Activated CD4-positive, CD25-positive, alpha-beta regulatory T cell (primary cell): Measurements from ENCODE around the gene HTR7.
"Not testable (repeated sequence)": the region's sequence is repeated elsewhere in the genome, so short reads cannot be mapped to it uniquely, and the experiment has no call there.

Source experiments
- DNase-seq, 4 experiments: peaks; one replicate each; lab custom pipeline; 2025; lab: John Stamatoyannopoulos, UW

HTR7 gene

DNA sequence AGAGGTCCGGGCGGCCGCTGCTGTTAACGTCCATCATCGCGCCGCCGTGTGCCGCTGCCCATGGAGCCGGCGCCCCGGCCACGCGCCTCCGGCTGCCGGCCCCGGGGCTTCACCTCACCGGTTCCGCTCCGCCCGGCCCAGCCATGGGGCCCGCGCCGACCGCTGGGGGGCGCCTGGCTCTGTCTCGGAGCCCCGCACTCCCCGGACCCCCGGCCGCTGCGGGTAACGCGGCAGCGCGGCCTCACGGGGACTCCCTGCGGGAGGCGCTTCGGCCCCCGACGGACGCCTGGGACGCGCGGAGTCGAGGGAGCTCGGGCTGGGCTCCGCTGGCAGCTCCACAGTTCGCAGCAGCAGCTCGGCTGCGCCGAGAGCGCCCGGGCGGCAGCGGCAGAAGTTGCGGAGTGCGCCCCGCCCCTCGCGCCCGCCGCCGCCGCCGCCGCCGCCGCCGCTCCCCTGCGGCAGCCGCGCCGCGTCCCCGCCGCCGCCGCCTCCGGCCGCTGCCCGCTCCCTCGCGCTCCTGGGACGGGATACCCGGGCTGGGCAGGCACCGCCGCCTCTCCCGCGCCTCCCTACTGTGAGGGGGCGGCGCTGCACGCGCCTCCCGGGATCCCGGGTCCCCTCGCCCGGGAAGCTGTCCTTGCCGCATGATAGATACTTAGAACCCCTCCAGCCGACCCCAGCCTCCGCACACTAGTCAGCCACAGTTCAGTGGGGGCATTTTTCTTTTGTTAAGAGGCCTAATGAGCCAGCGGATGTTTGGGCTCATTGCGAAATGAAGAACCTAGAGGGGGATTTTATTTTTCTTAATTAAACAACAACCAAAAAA lies at the start of gene HTR7:
TSS of gene HTR7 (minus strand) at position 405 of the 826 bp plus-strand sequence. CDS start at position 37, 368 bp downstream.
- peak; percentile 20 to 42 (median 33) for DNase-seq

DNA sequence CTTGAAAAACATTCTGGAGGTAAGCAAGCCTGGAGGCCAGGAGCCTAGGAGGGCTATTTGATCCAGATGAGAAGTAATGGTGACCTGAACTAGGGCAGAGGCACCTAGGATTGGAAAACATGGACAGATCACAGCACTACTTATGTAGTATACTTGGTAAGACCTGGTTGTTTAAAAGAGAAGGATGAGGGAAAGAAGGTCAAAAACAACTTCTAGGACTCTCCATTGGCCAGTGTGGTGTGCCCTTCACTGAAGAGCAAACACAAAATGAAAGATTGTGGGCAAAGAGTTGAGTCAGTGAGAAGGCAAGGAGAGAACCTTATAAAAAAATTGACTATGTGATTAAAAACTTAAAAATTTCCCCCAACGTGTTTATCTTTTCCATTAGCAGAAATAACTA lies 48.8 kb upstream of the HTR7 start:
- no peak for DNase-seq

DNA sequence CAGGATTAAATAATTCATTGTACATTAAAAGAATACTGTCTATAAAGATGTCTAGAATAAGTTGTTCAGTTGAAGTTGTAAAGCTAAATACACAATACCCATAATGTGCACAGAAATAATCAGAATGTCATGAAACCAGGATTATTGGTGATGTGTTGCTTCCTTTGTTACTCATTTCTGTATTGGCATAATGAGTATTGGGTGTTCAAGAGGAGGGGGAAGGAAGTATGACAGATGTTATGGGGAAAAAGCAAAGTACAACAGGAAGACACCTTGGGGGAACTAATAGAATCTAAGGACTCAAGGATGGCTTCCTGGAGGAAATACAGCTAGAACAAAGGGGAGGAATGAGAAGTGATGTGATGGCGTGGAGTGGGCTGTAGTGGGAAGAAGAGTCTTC lies 48.1 kb upstream of the HTR7 start:
- DNase-seq = no peak

DNA sequence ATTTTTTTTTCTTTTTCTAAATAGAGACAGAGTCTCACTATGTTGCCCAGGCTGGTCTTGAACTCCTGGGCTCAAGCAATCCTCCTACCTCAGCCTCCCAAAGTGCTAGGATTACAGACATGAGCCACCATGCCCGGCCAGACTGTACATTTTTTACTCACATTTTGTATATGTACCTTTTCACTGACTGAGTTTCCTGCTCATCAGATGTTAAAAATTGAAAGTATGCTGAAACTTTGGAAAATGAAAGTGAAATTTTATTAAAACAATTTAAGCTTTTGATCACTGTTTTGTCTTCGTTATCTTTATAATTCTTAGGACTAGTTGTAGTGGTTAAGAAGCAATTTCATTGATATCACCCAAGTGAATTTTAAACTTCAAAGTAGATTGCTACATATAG lies 39.1 kb upstream of the HTR7 start:
- not testable (repeated sequence) for DNase-seq

DNA sequence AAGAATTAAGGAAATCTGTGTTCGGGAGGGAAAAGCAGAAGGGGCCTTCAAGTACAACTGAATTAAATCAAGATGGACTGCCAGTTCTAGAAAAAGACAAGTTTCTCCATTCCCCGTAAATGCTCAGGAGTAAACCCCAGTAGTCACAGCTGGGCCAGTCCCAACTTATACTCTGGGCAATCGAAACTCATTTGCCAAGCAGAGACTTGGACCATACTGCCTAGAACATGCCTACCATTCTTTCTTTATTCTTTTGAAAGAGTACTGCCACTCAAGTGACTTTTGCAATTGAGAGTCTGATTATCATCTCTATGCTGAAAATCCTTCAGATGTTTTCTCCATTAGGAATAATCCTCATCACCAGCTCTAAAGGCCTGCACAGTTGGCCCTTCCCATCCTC lies 35.4 kb upstream of the HTR7 start:
- no peak for DNase-seq

DNA sequence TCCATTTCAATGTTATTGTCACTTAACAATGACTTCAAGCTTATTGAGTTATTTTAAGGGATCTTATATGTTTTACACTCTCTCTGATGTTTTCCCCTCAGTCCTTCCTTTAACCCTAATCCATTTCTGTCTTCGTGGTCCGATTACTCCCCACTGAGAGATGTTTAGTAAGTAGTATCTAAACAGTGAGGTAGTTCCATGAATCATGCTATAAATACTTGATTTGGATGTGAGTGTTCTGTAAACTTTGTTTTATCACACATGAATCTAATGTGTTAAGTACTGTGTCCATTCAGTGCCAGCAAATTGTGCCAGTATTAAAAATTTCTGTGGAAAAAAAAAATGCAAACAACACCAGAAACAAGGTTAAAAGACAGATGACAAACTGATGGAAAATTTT lies 32.5 kb upstream of the HTR7 start:
- DNase-seq = no peak

DNA sequence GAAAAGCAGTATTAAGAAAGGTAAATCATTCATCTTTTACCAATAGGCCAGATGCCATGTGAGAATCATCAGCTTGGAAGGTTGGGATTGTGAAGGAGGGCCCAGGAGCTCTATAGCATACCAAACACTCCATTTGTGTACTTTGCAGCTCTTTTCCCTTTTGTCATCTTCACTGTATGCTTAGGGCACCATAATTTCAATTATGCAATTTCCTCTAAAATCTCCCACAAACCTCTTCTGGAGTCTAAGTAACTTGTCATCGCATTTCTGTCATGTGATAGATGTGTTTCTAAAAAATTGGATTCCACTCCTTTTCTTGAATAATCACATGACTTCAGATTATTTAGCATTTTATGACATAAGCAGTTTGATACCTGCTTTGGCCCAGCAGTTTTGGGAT lies 31.8 kb upstream of the HTR7 start:
- no peak for DNase-seq

DNA sequence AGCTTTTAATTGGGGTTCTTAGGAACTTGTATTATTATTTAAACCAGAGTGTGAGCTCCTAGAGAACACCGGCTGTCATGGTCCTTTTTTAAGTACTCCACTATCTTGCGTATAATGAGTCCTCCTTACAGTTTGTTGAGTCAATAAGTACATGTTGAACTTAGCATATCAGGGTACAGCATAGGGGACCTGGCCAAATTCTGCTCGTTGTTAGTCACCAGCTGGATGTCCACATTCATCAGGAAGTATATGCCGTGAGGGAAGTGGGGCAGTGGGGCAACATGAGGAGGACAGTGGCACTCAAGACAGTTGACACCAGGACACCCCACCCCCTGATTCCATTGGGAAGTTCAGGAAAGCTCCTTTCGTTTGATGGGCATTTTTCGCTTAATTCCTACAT lies 30.5 kb upstream of the HTR7 start:
- no peak for DNase-seq

DNA sequence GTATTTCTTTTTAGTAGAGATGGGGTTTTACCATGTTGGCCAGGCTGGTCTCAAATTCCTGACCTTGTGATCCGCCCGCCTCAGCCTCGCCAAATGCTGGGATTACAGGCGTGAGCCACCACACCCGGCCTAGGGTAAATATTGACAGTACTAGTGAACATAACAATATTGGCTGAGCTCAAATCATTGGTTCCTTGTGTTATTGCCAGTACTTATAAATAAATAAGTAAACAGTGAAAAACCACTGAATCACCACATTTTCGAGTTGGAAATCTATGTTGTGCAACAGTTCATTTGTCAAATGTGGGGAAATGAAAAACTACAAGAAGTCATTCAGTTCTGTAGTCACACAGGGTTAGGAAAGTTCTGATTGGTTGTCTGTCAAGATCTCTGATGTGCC lies 29.7 kb upstream of the HTR7 start:
- DNase-seq = no peak

DNA sequence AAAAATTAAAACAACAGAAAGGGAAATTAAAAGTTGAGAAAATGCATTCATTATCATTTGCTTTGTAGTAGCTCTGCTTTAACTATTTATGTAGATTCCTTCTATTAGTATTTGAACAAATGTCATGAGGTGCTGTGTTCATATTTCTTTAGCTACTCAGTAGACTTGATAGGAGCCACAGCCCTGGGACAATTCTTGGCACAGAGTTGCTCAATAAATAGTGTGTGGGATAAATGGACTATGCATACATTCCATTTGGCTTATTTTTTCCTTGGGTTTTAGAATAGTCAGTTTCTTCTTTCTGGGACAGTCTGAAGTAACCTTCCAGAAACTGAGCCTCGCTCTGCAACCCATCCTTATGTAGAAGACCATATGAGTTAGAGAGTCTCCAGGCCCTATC lies 27.3 kb upstream of the HTR7 start:
- no peak for DNase-seq

DNA sequence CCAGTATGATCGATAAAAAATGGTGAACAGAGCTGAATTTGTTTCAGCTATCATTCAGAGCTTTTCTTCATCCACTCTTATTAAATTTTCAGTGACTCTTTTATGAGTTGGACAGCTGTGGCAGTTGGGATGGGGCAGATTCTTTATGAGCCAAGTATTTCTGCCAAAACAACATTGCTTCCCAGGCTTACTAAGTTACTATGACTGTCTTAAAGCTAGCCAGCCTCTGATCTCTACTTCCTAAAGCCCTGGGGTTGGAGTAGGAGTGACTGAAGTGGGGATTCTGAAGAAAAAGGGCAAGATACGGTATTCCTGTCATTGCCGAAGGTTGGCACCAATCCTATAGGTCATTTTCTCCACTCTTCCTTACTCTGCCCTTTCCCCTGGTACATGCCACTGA lies 26.6 kb upstream of the HTR7 start:
- DNase-seq = no peak

DNA sequence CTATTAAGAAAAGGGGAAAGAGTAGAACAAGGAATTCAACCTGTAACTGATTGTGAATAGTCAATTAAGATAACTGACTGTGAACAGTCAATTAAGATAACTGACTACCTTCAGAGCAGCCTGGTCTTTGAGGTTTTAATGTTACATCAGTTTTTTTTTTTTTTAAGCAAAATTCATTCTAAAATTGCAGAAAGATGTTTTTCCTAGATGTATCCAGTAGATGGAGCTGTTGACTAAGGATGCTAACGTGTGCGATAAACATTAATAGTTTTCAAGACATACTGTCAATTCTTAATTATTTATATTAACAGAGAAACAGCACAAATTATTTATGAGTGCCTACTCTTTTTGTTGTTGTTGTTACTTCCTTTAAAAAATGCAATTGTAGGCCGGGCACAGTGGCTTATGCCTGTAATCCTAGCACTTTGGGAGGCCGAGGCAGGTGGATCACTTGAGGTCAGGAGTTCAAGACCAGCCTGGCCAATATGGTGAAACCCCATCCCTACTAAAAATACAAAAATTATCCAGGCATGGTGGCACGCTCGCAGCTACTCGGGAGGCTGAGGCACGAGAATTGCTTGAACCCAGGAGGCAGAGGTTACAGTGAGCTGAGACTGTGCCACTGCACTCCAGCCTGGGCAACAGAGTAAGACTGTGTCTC lies 22.4 kb upstream of the HTR7 start:
- not testable (repeated sequence) for DNase-seq

DNA sequence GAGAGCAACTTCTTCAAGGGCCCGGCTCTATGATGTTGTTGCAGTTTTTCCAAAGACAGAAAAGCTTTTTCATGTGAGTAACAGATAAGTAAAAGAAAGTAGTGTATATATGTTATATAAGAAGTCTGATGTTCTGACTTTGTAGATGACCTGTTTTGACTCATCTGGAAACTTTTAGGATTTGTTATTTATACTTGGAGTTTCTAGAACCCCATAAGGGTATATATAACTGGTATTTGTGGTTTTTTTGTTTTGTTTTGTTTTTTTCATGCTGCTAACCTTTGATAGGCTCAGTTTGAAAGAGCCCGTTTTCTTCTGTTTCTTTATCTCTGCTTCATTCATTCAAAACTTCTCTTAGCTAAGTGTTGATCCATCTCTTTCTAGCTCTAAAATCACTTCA lies 21.2 kb upstream of the HTR7 start:
- DNase-seq = no peak

DNA sequence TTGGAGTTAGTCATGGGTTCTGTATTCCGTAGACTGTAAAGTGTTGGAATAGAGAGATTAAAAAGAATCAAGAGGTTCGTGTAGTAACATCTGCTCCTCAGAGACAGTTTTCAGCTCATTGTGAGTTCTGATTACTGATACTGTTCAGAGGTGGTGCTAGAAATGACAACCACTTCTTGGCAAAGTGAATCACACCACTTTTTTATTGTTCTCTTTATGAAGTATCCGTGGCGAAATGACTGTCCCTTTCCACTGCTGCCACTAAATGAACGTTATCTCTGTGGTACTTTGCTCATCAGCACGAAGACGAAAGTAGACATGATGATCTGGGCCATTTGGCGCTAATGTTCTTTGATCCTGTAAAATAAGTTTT lies 14.8 kb upstream of the HTR7 start:
- no peak for DNase-seq

DNA sequence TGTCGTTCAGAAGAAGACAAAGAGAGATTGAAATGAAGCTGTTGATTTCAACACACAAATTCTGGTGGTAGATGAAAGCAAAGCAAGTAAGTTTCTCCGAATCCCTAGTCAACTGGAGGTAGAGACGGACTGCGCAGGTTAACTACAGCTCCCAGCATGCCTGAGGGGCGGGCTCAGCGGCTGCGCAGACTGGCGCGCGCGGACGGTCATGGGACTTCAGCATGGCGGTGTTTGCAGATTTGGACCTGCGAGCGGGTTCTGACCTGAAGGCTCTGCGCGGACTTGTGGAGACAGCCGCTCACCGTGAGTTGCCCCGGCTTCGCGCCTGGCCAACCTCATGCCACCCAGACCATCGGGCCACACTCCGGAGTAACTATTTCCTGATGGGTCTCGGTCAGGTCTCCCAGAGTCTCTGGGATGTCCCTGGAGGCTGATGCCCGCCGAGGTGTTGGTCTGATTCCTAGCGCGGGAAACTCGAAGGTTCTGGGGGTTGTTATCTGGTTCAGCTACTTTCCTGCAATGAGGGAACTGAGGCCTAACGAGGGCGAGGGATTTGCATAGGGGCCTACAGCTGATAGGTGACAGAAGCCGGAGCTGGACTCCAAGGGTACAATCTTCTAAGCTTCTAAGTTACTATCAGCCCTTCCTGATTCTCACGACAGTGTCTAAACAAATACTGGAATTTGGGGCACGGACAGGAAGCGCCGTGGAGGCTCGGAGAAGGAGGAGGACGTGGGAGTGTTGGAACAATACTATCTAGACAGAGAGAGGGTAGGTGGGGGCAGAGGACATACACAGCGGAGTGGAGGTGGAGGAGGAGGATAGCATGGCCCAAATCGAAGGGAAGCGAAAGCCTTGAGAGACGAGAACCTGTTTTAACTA lies 14.2 kb upstream of the HTR7 start, which contains the start of gene RPP30:
TSS of gene RPP30 (plus strand) at position 209 of the 882 bp plus-strand sequence. CDS start at position 222, 13 bp downstream.
- DNase-seq = peak; percentile 57 to 70 (median 64)

DNA sequence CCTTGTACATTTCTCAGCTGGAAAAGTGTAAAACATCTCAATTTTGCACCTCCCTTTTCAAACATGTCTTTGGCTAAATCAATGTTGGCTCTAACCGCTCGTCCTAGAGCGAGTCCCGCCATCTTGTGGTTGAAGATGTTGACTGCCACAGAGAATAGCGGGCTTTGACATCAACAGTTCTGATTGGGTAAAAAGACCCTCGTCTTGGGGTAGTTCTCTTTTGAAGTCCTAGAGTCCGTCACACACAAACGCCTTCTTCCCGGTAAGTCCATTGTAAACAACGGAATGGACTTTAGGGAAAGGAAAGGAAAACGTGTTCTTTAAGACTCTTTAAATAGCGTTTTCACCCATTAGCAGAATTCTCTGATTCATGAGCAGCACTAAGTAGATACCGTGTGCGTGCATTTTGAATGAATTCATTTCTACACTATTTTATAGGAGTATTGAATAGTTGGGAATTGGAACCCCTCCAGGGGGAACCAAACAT lies 13.5 kb upstream of the HTR7 start:
- DNase-seq = peak in 1 of 4 experiments; percentile 7

DNA sequence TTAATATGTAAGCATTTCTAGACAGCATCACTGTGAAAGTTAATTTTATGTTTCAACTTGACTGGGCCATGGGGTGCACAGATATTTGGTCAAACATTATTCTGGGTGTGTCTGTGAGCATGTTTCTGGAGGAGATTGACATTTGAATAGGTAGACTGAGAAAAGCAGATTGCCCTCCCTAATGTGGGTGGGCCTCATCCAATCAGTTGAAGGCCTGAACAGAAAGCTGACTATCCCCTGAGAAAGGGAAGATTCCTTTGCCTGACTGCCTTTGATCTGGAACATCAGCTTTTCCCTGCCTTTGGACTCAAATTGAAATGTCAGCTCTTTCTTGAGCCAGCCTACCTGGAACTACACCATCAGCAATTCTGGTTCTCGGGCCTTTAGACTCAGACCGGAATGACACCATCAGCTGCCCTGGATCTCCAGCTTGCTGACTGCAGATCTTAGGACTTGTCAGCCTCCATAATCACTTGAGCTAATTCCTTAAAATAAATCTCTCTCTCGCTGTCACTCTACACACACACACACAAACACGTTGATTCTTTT lies 8.3 kb upstream of the HTR7 start:
- no peak for DNase-seq

DNA sequence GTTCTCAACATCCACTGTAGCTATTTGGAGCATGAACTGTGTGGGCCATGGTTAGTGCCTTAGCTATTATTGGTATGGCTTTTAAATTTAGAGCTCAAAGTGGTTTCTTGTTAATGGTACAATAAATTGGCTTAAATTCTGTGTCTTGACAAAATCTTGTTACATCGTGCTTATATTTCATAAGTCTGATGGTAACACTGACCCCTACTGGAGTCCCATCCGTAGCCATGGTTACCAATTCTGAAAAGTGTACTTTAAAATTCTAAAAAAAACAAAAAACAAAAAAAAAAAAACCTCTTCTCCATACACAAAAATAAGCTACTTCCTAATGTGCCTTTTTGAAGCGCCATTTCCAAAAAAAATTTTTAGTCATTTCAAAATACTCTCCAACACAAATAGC lies 7.6 kb upstream of the HTR7 start:
- no peak for DNase-seq

DNA sequence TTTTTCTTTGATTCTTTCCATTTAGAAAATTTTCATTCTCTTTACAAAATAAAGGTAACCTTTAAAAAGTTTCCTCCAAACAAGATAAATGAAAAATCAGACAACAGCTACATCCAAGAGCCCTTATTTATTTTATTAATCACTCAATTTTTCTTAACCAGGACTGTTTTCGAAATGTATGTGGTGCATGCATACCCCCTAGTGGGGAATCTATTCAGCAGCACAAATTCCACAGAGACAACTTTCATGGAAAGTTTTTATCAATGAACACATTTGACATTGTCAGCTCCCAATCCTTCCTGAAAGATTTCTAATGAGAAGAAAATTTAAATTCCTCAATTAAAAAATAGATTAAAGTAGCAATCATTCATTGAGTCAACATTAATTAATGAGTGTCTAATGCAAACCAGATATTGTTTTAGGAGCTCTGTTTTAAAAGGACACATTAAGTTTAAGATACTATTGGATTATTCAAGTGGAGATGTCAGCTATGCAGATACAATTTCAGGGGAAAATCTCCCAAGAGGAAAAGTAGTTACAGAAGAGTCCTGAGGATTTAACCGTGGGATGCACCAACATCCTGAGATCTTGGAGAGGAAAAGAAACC lies 5.2 kb upstream of the HTR7 start:
- DNase-seq = no peak

DNA sequence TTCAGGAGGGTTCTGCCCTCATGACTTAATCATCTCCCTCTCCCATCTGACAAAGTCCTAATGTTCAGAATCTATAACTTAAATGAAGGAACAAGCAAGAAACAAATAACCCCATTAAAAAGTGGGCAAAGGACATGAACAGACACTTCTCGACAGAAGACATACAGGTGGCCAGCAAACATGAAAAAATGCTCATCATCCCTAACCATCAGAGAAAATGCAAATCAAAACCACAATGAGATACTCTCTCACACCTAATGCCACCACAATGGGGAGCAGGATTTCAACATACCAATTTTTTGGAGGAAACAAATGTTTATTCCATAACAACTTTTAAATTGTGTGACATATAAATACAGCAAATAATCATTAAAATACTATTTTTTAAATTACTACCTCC lies 3.0 kb upstream of the HTR7 start:
- DNase-seq = no peak

DNA sequence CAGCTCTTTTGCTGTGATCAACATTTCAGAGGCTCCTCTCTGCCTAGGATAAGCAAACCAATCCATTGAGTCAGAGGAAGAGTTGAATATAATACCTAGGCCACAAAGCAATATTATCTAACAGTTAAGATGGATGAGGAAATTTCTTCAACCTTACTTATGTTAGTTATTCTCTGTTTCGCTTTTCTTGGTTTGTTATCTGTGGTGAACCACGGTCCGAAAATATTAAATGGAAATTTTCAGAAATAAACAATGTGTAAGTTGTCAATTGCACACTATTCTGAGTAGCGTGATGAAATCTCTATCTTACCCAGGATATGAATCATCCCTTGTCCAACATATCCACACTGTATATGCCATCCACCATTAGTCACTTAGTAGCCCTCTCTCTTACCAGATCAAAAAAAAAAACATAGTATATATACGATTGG lies 1.5 kb upstream of the HTR7 start:
- no peak for DNase-seq
